Fibroblast of villous mesenchyme (primary cell): Measurements from ENCODE around the gene ETFDH. TPM values are rescaled to one million over a fixed set of nuclear protein-coding genes. Genes with fewer than 3 reads are reported as not detected.
"Not testable (repeated sequence)": the region's sequence is repeated elsewhere in the genome, so short reads cannot be mapped to it uniquely, and the experiment has no call there.

Experiments
- DNase-seq: peaks from one replicate; pipeline ENCODE4 v3.0.0-alpha.2; 2010; ENCODE audit warnings: low read depth
- H3K4me3 ChIP-seq: 2 replicates; pipeline ENCODE4 v1.5.1; 2011; ENCODE audit warnings: low read depth, mild to moderate bottlenecking, low read length
- total RNA-seq: library from RNA; depleted of rRNA; stranded (reverse); fragments of >200 nt; gene quantifications from 2 replicates; pipeline ENCODE4 v1.2.3, GENCODE V29; 2012
- TF ChIP-seq, protein P1 (sequence below): IDR thresholded peaks from 2 replicates; pipeline ENCODE4 v1.5.1; 2012; ENCODE audit warnings: low read depth, mild to moderate bottlenecking, low read length; ENCODE audit not compliant: insufficient read depth

Gene ETFDH
- total RNA-seq, 1 donor: 25.9 TPM

DNA sequence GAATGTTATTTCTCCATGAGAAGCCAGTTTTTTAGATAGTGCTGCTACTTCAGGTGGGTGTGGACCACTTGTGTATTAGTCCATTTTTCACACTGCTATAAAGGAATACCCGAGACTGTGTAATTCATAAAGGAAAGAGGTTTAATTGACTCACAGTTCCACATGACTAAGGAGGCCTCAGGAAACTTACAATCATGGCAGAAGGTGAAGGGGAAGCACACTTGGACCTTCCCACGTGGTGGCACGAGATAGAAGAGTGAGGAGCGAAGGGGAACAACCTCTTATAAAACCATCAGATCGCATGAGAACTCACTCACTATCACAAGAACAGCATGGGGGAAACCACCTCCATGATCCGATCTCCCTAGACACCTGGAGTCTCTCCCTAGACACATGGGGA, 54.5 kb downstream of the ETFDH start:
- no peak overlapping the region for H3K4me3 ChIP-seq
- no peak for DNase-seq
- TF ChIP-seq, protein P1, sequence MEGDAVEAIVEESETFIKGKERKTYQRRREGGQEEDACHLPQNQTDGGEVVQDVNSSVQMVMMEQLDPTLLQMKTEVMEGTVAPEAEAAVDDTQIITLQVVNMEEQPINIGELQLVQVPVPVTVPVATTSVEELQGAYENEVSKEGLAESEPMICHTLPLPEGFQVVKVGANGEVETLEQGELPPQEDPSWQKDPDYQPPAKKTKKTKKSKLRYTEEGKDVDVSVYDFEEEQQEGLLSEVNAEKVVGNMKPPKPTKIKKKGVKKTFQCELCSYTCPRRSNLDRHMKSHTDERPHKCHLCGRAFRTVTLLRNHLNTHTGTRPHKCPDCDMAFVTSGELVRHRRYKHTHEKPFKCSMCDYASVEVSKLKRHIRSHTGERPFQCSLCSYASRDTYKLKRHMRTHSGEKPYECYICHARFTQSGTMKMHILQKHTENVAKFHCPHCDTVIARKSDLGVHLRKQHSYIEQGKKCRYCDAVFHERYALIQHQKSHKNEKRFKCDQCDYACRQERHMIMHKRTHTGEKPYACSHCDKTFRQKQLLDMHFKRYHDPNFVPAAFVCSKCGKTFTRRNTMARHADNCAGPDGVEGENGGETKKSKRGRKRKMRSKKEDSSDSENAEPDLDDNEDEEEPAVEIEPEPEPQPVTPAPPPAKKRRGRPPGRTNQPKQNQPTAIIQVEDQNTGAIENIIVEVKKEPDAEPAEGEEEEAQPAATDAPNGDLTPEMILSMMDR: no peak

- no peak for DNase-seq
- H3K4me3 ChIP-seq: no peak overlapping the region
- TF ChIP-seq, protein P1: no peak
Measured at GRCh38 chr4:158728236-158728635, 56.1 kb downstream of the ETFDH start.

GRCh38 chr4:158729716-158730559, 57.8 kb downstream of the ETFDH start:
- TF ChIP-seq, protein P1: peak; percentile 93
- H3K4me3 ChIP-seq: no peak overlapping the region
- peak; percentile 74 for DNase-seq

DNA sequence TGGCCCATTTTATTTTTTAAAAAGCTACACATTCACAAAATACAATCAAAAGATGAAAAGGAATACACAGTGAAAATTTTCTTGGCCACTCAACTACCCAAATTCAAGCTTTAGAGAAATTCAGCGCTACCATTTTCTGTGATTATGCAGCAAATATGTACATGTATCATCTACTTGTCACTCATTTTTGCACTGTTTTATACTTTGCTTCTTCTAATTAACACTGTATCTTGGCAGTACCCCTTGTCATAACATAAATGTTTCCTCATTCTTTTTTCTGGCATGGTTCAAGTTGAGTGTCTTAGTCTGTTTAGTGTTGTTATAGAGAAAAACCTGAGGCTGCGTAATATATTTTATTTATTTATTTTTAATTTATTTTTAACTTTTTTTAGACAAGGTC, 66.8 kb downstream of the ETFDH start:
- H3K4me3 ChIP-seq: no peak overlapping the region
- TF ChIP-seq, protein P1: no peak
- no peak for DNase-seq

DNA sequence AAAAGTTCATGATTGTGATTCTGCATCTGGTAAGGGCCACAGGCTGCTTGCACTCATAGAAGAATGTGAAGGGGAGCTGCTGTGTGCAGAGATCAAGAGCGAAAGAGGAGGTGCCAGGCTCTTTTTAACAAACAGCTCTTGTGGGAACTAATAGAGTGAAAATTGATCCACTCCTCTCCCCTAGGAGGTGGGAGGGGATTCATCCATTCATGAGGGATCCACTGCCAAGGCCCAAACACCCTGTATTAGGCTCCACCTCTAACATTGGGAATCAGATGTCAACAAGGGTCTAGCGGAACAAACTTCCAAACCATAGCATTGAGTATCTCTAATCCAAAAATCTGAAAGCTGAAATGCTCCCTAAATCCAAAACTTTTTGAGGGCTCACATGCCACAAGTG, 67.5 kb downstream of the ETFDH start:
- TF ChIP-seq, protein P1: no peak
- H3K4me3 ChIP-seq: no peak overlapping the region
- no peak for DNase-seq

DNA sequence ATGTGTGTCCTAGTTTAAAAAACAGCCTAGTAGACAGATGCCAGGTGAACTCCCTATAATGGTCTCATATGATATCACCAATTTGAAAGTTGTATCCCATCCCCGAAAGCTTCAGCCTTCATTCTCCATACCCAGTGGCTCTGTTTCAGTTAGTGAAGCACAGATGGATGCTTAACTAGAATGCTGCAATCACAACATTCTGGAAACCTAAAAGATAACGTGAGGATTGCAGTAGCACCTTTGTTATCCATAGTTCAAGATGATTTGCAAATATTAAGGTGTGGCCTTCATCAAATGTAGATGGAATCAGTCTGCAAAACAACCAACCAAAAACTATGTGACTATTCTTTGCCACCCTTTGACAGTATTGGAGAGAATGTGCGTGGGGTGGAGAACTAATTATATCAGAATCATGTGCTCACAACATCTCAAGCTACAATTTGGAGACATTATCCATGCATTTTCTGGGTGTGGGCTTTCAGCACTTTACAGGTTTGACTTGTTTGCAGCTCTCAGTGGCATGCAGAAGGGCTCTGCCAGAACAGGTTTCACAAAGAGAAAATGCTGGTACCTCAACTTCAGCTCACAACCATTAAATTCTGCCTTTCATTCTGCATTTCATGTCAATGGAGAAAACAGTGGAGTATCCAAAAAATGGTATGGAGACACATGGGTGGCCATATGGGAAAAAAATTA, 69.4 kb downstream of the ETFDH start:
- H3K4me3 ChIP-seq: no peak overlapping the region
- TF ChIP-seq, protein P1: no peak
- no peak for DNase-seq

- DNase-seq, H3K4me3 ChIP-seq: not testable (repeated sequence)
Measured at GRCh38 chr4:158746537-158746936, 74.4 kb downstream of the ETFDH start.
